GM23338 (cell line): Measurements from ENCODE around the gene UBR2. TPM values are rescaled to one million over a fixed set of nuclear protein-coding genes. Genes with fewer than 3 reads are reported as not detected.

ENCODE experiments used
- ATAC-seq: fragments of 200-7000 bp; cut with Tn5 transposase; 3 replicates; pipeline ENCODE4 v1.9.1; 2020
- DNase-seq: peaks from one replicate; pipeline ENCODE4 v3.0.0-alpha.2; 2015; ENCODE audit warnings: low spot score
- H2AFZ ChIP-seq: fragments of 200-600 bp; sonication (generic); 2 replicates; pipeline ENCODE4 v1.8.0; 2016; ENCODE audit warnings: antibody characterized with exemption, mild to moderate bottlenecking, moderate library complexity
- H3F3A ChIP-seq: fragments of 200-600 bp; sonication (generic); replicated peaks from 2 replicates; pipeline ENCODE4 v1.8.0; 2017; ENCODE audit warnings: antibody characterized with exemption, mixed run types, low read depth
- H3K27ac ChIP-seq: fragments of 200-600 bp; sonication (generic); 2 replicates; pipeline ENCODE4 v1.6.1; 2016; ENCODE audit warnings: low read depth
- H3K27me3 ChIP-seq: fragments of 200-600 bp; sonication (generic); 2 replicates; pipeline ENCODE4 v1.8.0; 2016; ENCODE audit warnings: mild to moderate bottlenecking, mixed run types, moderate library complexity; ENCODE audit not compliant: insufficient read depth
- H3K36me3 ChIP-seq: fragments of 200-600 bp; sonication (generic); 2 replicates; pipeline ENCODE4 v1.8.0; 2016; ENCODE audit warnings: mild to moderate bottlenecking; ENCODE audit not compliant: insufficient read depth
- H3K4me1 ChIP-seq: fragments of 200-600 bp; sonication (generic); 2 replicates; pipeline ENCODE4 v1.8.0; 2016; ENCODE audit warnings: mild to moderate bottlenecking, moderate library complexity; ENCODE audit not compliant: insufficient read depth
- H3K4me2 ChIP-seq: fragments of 200-600 bp; sonication (generic); 2 replicates; pipeline ENCODE4 v1.7.1; 2017; ENCODE audit warnings: mixed run types
- H3K4me3 ChIP-seq: fragments of 200-600 bp; sonication (generic); 2 replicates; pipeline ENCODE4 v1.6.1; 2016; ENCODE audit warnings: mixed run types
- H3K79me2 ChIP-seq: fragments of 200-600 bp; sonication (generic); replicated peaks from 2 replicates; pipeline ENCODE4 v1.8.0; 2017; ENCODE audit warnings: mild to moderate bottlenecking; ENCODE audit not compliant: insufficient read depth
- H3K9me2 ChIP-seq: fragments of 200-600 bp; sonication (generic); 2 replicates; pipeline ENCODE4 v1.8.0; 2017; ENCODE audit not compliant: insufficient read depth
- H4K20me1 ChIP-seq: fragments of 200-600 bp; sonication (generic); replicated peaks from 2 replicates; pipeline ENCODE4 v1.8.0; 2017; ENCODE audit warnings: mild to moderate bottlenecking; ENCODE audit not compliant: insufficient read depth
- H3K27ac Mint-ChIP-seq: 2 replicates; pipeline ENCODE4 v1.8.0; 2020; ENCODE audit warnings: inconsistent platforms, mild to moderate bottlenecking, moderate library complexity, mixed read lengths
- H3K27me3 Mint-ChIP-seq: 3 replicates; pipeline ENCODE4 v1.8.0; 2022; ENCODE audit warnings: low read depth, mild to moderate bottlenecking, moderate library complexity, mixed read lengths, inconsistent platforms; ENCODE audit not compliant: insufficient read depth, poor library complexity
- H3K36me3 Mint-ChIP-seq: 3 replicates; pipeline ENCODE4 v1.8.0; 2021; ENCODE audit warnings: low read depth, mild to moderate bottlenecking, inconsistent platforms, moderate library complexity, mixed read lengths
- H3K4me1 Mint-ChIP-seq: 3 replicates; pipeline ENCODE4 v1.8.0; 2020; ENCODE audit warnings: mild to moderate bottlenecking, inconsistent platforms, mixed read lengths
- H3K4me3 Mint-ChIP-seq: 3 replicates; pipeline ENCODE4 v1.8.0; 2021; ENCODE audit warnings: moderate library complexity, mild to moderate bottlenecking, inconsistent platforms, mixed read lengths
- H3K9me3 Mint-ChIP-seq: 3 replicates; pipeline ENCODE4 v1.8.0; 2020; ENCODE audit warnings: moderate library complexity, mild to moderate bottlenecking, inconsistent platforms, mixed read lengths
- CREB1 ChIP-seq: fragments of 250-450 bp; sonication (Bioruptor Pico); IDR thresholded peaks from 2 replicates; pipeline ENCODE4 v1.5.0; 2020; ENCODE audit warnings: low read depth, mild to moderate bottlenecking, moderate library complexity
- EZH2 ChIP-seq: fragments of 200-600 bp; sonication (generic); IDR thresholded peaks from one replicate; pipeline ENCODE4 v1.8.0; 2017; ENCODE audit warnings: antibody characterized with exemption, mild to moderate bottlenecking, low read depth; ENCODE audit not compliant: unreplicated experiment
- POLR2AphosphoS5 ChIP-seq: IDR thresholded peaks from 2 replicates; pipeline ENCODE4 v1.6.1; 2016; ENCODE audit warnings: antibody characterized with exemption, low read depth
- REST ChIP-seq: IDR thresholded peaks from one replicate; pipeline ENCODE4 v1.6.1; 2018; ENCODE audit warnings: antibody characterized with exemption; ENCODE audit not compliant: unreplicated experiment
- STAT1 ChIP-seq: IDR thresholded peaks from one replicate; pipeline ENCODE4 v1.6.1; 2016; ENCODE audit warnings: antibody characterized with exemption; ENCODE audit not compliant: unreplicated experiment
- ZNF114 ChIP-seq: fragments of 250-450 bp; sonication (Bioruptor Pico); IDR thresholded peaks from 2 replicates; pipeline ENCODE4 v1.5.0; 2020; ENCODE audit warnings: mild to moderate bottlenecking, moderate library complexity
- ZNF462 ChIP-seq: fragments of 250-450 bp; sonication (Bioruptor Pico); IDR thresholded peaks from 2 replicates; pipeline ENCODE4 v1.5.0; 2020; ENCODE audit warnings: mild to moderate bottlenecking, moderate library complexity
- polyA plus RNA-seq: library from polyadenylated mRNA; unstranded; fragments of >200 nt; fragmentation: Nextera tagmentation; extraction: Ambion mirVana; gene quantifications from 2 replicates; pipeline ENCODE4 v1.2.1, GENCODE V29; 2016
- total RNA-seq: library from RNA; depleted of rRNA; stranded (reverse); fragments of >200 nt; shearing (Covaris generic); gene quantifications from 2 replicates; pipeline ENCODE4 v1.2.3, GENCODE V29; 2014

UBR2 gene
- total and polyA plus RNA-seq, 2 experiments from 2014 or later: 6.7 to 21.2 TPM

GRCh38 chr6:42629845-42630244 is 66.0 kb downstream of the UBR2 start (continued):
- no peak for TF ChIP-seq ZNF462 (CRISPR knock-in tag)
- TF ChIP-seq STAT1: no peak

GRCh38 chr6:42637681-42638080 is 73.9 kb downstream of the UBR2 start:
- Histone ChIP-seq H3K4me2 (no peak overlapping the region), H2AFZ (no peak overlapping the region), H3F3A (no peaks in the 10 kb centered on the region), H3K4me3 (no peak overlapping the region), H3K27ac (no peak overlapping the region), H4K20me1 (no peaks in the 10 kb centered on the region), H3K4me1 (no peaks in the 10 kb centered on the region), H3K79me2 (no peaks in the 10 kb centered on the region), H3K27me3 (no peaks in the 10 kb centered on the region), H3K36me3 (peaks cover 11% of the 10 kb centered on the region), H3K9me2 (no peaks in the 10 kb centered on the region)
- Mint-ChIP-seq H3K9me3 (no peaks in the 10 kb centered on the region), H3K4me3 (no peak overlapping the region), H3K4me1 (no peaks in the 10 kb centered on the region), H3K27me3 (no peaks in the 10 kb centered on the region), H3K36me3 (peaks cover 22% of the 10 kb centered on the region), H3K27ac (no peak overlapping the region)
- no peak for ATAC-seq
- DNase-seq: no peak
- TF ChIP-seq REST: no peak
- no peak for TF ChIP-seq EZH2
- no peak for TF ChIP-seq CREB1 (CRISPR knock-in tag)
- no peak for TF ChIP-seq POLR2AphosphoS5
- no peak for TF ChIP-seq ZNF114 (CRISPR knock-in tag)
